Stimulated activated naive B cell treated with anti-CD40 and anti-IgM and Interleukin-4, amounts not matched to agents 10 μg/mL and 1 μg/mL and 100 μg/mL, for 72 hours (primary cell): ENCODE results near the gene ATXN7.
A peak's percentile ranks its signal among the peaks of the same experiment; 100 is the strongest.

Experiments used
- ATAC-seq, 2 donors: fragments of 150-1000 bp; cut with Tn5 transposase; replicated peaks; 2 replicates each; pipeline ENCODE4 v1.10.0; 2021; ENCODE audit warnings: moderate library complexity in 1 of 2
- DNase-seq: peaks from one replicate; pipeline ENCODE4 v3.0.0; 2021
- H3K27ac Mint-ChIP-seq: one replicate; pipeline ENCODE4 v1.8.0; 2022; ENCODE audit warnings: mild to moderate bottlenecking, mixed read lengths
- H3K27me3 Mint-ChIP-seq, 2 donors: one replicate each; pipeline ENCODE4 v1.8.0; 2022; ENCODE audit warnings: mixed read lengths in 2 of 2
- H3K36me3 Mint-ChIP-seq, 2 donors: one replicate each; pipeline ENCODE4 v1.8.0; 2022; ENCODE audit warnings: mixed read lengths in 2 of 2, mild to moderate bottlenecking in 1 of 2
- H3K4me1 Mint-ChIP-seq, 2 donors: one replicate each; pipeline ENCODE4 v1.8.0; 2022; ENCODE audit warnings: mixed read lengths in 2 of 2, mild to moderate bottlenecking in 1 of 2
- H3K4me3 Mint-ChIP-seq, 2 donors: one replicate each; pipeline ENCODE4 v1.8.0; 2022; ENCODE audit warnings: mild to moderate bottlenecking in 2 of 2, mixed read lengths in 2 of 2, moderate library complexity in 1 of 2
- H3K9me3 Mint-ChIP-seq, 2 donors: one replicate each; pipeline ENCODE4 v1.8.0; 2022; ENCODE audit warnings: mixed read lengths in 2 of 2, mild to moderate bottlenecking in 1 of 2

ATXN7 gene

DNA sequence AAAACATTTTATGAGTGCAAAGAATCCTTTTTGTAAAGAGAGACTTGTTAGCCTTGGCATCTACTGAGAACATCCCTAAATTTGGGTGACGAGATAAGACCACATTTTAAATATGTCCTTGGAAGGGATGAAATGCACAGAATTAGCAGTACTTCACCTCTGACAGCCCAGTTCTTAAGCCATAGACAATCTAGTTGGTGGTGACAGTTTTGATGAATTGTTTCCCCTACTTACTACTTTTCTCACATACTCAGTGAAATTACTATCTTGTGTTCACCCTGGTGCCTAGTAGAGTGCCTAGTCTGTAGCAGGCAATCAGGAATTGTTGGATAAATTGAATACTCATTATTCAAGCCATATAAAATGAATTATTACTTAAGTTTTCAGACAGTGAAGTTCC lies 45.1 kb downstream of the ATXN7 start:
- Mint-ChIP-seq H3K27ac (no peak overlapping the region), H3K9me3 (no peaks in the 10 kb centered on the region), H3K4me1 (peaks cover 11 to 30% of the 10 kb centered on the region in 2 donors), H3K27me3 (no peaks in the 10 kb centered on the region), H3K4me3 (no peak overlapping the region), H3K36me3 (peaks cover 12 to 14% of the 10 kb centered on the region in 2 donors)
- ATAC-seq (no peak), DNase-seq (no peak)

DNA sequence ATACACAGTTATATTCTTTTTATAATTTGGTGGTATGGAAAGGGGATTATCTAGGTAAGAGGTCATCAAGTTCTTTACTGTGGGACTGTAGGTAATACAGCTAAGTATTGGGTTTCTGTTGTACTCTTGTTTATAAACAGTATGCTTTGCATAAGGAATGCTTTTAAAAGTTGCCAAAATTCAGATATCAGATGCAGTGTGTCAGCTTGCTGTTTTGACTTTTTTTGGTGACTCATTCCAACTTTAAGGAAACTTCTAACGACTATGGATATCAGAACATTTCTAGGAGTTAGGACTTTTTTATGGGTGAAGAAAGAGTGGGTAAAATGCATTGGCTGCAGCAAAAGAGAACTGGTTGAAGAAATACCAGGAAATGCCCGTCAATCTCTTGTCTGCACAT lies 45.8 kb downstream of the ATXN7 start:
- DNase-seq, result no peak
- Mint-ChIP-seq H3K27me3 (no peaks in the 10 kb centered on the region), H3K36me3 (peaks cover 9 to 19% of the 10 kb centered on the region in 2 donors), H3K9me3 (no peaks in the 10 kb centered on the region), H3K27ac (no peak overlapping the region), H3K4me3 (no peak overlapping the region), H3K4me1 (peaks cover 14 to 37% of the 10 kb centered on the region in 2 donors)
- ATAC-seq, result no peak

DNA sequence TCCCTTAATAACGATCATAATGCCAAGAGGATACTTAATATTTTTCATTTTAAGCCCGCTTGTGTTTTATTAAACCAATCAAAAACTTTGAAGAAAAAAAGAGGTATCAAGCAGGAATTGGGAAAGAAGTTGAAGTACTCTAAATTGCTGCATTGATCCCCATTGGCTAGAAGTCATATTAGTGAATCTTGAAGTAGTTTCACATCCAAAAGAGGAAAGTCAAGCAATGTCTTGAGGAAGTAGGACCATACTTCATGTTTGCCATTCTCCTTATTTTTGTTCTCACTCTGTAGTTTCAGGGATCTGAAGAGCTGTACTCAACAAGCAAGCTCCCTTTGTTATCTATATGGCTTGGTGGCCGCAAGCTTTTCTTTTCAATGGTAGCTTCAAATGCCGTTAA lies 46.3 kb downstream of the ATXN7 start:
- H3K36me3 Mint-ChIP-seq, result peaks cover 13 to 19% of the 10 kb centered on the region in 2 donors
- no peak overlapping the region for H3K27ac Mint-ChIP-seq
- H3K27me3 Mint-ChIP-seq, result no peaks in the 10 kb centered on the region
- peaks cover 11 to 43% of the 10 kb centered on the region in 2 donors for H3K4me1 Mint-ChIP-seq
- ATAC-seq (no peak), DNase-seq (no peak)
- H3K4me3 Mint-ChIP-seq, result no peak overlapping the region
- H3K9me3 Mint-ChIP-seq, result no peaks in the 10 kb centered on the region

DNA sequence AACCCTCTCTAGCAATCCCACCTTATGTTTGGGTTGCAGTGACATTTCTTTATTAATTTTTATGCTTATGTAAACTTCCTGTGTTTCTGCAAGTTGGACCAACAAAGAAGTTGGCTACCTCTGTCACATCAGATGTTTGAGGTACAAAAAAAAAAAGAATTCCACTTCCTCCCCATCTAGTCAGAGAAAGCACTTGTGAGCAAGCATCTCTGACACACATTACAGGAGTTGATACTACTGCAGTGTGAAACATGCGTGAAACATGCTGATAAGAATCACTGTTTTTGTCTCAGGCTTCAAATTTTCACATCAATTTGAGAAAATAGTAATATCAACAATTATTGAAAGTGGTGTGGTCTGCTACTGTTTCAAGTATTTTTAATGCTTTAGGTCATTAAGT lies 47.2 kb downstream of the ATXN7 start:
- ATAC-seq, result no peak
- H3K27me3 Mint-ChIP-seq, result no peaks in the 10 kb centered on the region
- peak overlapping the region; percentile 90 for H3K27ac Mint-ChIP-seq
- peaks cover 11 to 46% of the 10 kb centered on the region in 2 donors for H3K4me1 Mint-ChIP-seq
- peak overlapping the region; percentile 87 to 96 for H3K4me3 Mint-ChIP-seq
- peaks cover 13 to 23% of the 10 kb centered on the region in 2 donors for H3K36me3 Mint-ChIP-seq
- H3K9me3 Mint-ChIP-seq, result no peaks in the 10 kb centered on the region
- DNase-seq, result no peak

DNA sequence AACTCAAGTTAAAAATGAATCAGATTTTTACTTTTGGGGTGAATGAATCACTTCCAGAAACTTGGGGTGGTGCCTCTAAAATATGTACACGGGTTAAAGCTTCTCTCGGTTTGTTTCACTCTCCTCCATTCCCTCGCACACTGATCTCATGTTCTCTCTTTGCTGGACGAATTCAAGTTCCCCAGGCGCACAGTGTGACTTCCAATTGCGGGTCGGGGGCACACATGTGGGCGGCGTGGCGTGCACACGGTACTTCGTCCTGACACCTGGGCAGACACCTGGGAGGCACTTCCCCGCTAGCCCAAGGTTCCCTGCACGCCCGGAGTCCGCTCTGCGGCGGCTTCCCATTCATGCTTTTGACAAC lies 47.8 kb downstream of the ATXN7 start:
- no peaks in the 10 kb centered on the region for H3K9me3 Mint-ChIP-seq
- peaks cover 15 to 52% of the 10 kb centered on the region in 2 donors for H3K4me1 Mint-ChIP-seq
- no peaks in the 10 kb centered on the region for H3K27me3 Mint-ChIP-seq
- peaks cover 17 to 27% of the 10 kb centered on the region in 2 donors for H3K36me3 Mint-ChIP-seq
- ATAC-seq, result peak; percentile 9 to 24
- peak overlapping the region; percentile 87 to 96 for H3K4me3 Mint-ChIP-seq
- peak overlapping the region; percentile 90 for H3K27ac Mint-ChIP-seq
- DNase-seq, result no peak

DNA sequence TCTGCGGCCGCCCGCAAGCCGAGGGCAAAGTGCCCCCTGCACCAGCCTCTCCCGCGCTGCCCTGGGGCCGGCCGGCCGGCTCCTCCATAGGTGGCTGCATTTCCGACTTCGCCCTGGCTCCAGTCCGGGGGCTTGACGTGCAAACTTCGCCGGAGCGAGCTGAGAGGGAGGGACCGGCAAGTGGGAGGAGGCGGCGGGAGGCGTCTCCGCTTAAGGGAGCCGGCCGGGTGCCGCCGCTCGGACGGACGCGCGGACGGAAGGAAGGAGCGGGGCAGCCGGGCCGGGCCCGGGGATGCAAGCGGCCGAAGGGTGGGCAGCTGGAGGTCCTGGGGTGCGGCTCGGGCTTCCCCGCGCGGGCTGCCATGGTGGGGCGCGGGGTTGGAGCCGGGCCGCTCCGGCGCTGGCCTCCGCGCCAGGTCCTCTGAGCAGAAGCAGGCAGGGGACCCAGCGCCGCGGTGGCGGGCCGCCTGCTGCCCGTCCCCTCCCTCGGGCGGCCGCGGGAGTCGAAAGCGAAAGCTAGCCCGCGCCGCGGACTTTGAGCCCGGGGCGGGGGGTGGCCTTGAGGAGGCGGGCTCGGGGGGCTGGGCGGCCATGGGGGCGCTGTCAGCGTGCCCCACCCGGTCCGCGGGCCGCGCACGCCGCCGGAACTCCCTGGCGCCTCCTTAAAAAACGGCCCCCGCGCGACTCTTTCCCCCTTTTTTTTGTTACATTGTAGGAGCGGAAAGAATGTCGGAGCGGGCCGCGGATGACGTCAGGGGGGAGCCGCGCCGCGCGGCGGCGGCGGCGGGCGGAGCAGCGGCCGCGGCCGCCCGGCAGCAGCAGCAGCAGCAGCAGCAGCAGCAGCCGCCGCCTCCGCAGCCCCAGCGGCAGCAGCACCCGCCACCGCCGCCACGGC lies 48.5 kb downstream of the ATXN7 start, which contains the start of gene SCAANT1:
SCAANT1 (minus strand) TSS at position 511 of the 895 bp plus-strand sequence.
- peak; percentile 80 to 82 for ATAC-seq
- no peaks in the 10 kb centered on the region for H3K9me3 Mint-ChIP-seq
- H3K4me1 Mint-ChIP-seq, result peaks cover 18 to 58% of the 10 kb centered on the region in 2 donors
- DNase-seq, result peak; percentile 84
- no peaks in the 10 kb centered on the region for H3K27me3 Mint-ChIP-seq
- H3K27ac Mint-ChIP-seq, result peak within 1 kb of the TSS; percentile 93
- peak within 1 kb of the TSS; percentile 91 to 96 for H3K4me3 Mint-ChIP-seq
- peaks cover 19 to 30% of the 10 kb centered on the region in 2 donors for H3K36me3 Mint-ChIP-seq

DNA sequence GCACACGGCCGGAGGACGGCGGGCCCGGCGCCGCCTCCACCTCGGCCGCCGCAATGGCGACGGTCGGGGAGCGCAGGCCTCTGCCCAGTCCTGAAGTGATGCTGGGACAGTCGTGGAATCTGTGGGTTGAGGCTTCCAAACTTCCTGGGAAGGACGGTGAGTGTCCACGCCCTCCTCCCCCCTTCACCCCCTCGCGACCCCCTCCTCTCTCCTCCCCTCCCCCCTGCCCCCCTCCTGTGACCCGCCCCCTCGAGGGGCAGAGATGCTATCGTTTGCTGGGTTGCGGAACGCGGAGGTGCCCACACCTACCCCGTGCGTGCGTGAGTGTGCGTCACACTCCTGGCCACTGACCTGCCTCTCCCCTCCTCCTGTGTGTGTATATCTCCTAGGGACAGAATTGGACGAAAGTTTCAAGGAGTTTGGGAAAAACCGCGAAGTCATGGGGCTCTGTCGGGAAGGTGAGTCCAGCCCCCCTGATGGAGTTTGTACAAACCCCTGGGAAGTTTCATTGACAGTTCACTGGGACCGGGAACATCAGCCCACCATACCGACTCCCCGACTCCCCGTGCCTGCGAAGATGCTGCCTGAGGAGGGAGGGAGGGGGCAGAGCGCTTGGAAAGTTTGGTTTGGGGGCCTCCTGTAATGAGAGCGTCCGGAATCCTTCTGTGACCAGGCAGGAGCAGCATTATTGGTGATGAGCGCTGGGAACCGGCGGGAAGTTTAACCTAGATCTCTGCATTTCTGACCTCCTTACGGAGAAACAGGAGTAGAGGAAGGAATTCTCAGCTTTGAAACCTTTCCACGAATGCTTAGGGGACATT lies 49.3 kb downstream of the ATXN7 start:
- no peaks in the 10 kb centered on the region for H3K9me3 Mint-ChIP-seq
- peak; percentile 48 to 54 for ATAC-seq
- H3K27ac Mint-ChIP-seq, result peak overlapping the region; percentile 93
- H3K36me3 Mint-ChIP-seq, result peaks cover 28 to 39% of the 10 kb centered on the region in 2 donors
- peak overlapping the region; percentile 91 to 96 for H3K4me3 Mint-ChIP-seq
- DNase-seq, result peak; percentile 39
- H3K4me1 Mint-ChIP-seq, result peaks cover 24 to 67% of the 10 kb centered on the region in 2 donors
- no peaks in the 10 kb centered on the region for H3K27me3 Mint-ChIP-seq

DNA sequence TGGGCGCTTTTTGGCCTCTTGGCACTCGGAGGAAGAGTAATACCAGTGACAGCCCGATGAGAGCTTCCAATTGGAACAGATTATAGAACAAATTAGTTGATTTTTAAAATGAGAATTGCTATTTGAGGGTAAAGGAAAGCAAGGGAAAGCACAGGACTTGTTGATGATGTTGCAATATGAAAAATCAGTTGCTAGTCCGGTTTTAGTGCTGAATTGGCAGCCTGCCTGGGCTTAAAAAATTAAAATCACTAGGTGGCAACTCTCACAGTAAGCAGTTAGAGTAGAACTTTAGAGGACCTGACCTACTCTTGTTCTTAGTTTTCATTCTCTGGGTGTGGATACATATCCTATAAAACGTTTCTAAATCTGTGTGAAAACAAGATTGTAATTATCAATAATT lies 50.6 kb downstream of the ATXN7 start:
- Mint-ChIP-seq H3K27ac (peak overlapping the region; percentile 14), H3K27me3 (no peaks in the 10 kb centered on the region), H3K4me3 (peak overlapping the region; percentile 91 to 96), H3K9me3 (no peaks in the 10 kb centered on the region), H3K36me3 (peaks cover 36 to 50% of the 10 kb centered on the region in 2 donors), H3K4me1 (peaks cover 35 to 79% of the 10 kb centered on the region in 2 donors)
- DNase-seq, result no peak
- no peak for ATAC-seq

DNA sequence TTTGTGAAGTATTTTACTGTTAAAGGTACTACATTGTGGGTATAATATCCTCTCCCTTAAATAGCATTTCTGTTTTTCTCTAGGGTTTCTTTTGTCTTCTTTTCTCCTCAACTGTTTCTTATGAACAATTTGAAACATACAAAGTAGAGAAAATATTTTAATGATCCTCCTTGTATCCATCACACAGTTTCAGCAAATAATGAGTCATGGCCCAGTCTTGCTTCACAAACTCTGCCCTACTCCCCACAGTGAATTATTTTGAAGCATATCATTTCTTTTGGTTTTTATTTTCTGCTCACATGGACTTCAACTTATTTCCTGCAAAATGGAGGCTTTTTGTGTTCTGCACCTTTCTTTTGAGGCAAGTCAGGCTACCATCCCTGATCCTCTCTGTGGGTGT lies 54.7 kb downstream of the ATXN7 start:
- no peak overlapping the region for H3K27ac Mint-ChIP-seq
- peaks cover 51 to 91% of the 10 kb centered on the region in 2 donors for H3K4me1 Mint-ChIP-seq
- H3K9me3 Mint-ChIP-seq, result no peaks in the 10 kb centered on the region
- peaks cover 43 to 71% of the 10 kb centered on the region in 2 donors for H3K36me3 Mint-ChIP-seq
- DNase-seq (no peak), ATAC-seq (no peak)
- no peak overlapping the region for H3K4me3 Mint-ChIP-seq
- no peaks in the 10 kb centered on the region for H3K27me3 Mint-ChIP-seq

DNA sequence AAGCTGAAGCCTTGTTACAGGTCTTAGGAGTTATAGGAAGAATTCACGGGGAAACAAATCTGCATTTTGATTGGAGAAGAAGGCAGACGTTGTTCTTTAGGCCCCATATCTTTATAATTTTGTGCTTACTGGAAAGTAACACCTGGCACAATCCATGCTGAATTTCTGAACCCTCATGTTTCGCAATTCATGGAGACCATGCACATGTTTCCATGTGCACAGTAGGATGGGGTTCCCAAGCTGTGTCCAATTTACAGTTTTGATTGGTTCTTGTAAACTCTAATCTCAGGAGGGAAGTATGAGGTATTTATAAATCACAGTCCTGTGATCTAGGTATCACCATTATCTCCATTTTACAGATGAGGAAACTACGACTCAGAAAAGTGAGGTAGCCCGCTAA lies 56.3 kb downstream of the ATXN7 start:
- no peak for ATAC-seq
- no peaks in the 10 kb centered on the region for H3K27me3 Mint-ChIP-seq
- H3K4me3 Mint-ChIP-seq, result peak overlapping the region in 1 of 2 donors; percentile 35
- H3K36me3 Mint-ChIP-seq, result peaks cover 51 to 78% of the 10 kb centered on the region in 2 donors
- peaks cover 63 to 91% of the 10 kb centered on the region in 2 donors for H3K4me1 Mint-ChIP-seq
- peaks cover 3 to 10% of the 10 kb centered on the region in 2 donors for H3K9me3 Mint-ChIP-seq
- no peak for DNase-seq
- H3K27ac Mint-ChIP-seq, result no peak overlapping the region

DNA sequence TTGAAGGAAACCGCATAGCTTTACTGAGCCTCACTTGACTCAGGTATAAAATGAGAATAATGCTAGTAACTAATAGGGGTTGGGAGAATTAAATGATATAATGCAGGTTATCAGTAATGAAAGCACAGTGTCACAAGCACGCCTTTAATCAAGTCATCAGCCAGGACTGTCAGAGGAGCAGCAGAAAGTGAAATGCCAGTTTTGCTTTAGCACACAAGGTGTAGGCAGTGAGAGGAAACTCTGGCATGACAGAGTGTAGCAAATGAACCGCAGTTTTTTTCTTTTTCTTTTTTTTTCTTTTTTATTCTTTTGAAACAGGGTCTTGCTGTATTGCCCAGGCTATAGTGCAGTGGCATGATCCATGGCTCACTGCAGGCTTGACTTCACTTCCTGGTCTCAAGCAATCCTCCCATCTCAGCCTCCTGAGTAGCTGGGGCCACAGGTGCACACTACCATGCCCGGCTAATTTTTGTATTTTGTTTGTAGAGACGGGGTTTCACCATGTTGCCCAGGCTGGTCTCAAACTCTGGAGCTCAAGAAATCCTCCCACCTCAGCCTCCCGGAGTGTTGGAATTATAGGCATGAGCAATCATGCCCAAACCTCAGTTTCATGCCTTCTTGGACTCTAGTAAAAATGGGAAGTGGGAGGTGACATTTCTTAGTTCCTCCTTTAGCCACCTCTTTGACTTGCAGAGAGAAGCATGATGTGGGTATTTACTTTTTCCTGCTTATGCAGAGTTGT lies 58.2 kb downstream of the ATXN7 start:
- peaks cover 3 to 10% of the 10 kb centered on the region in 2 donors for H3K9me3 Mint-ChIP-seq
- no peaks in the 10 kb centered on the region for H3K27me3 Mint-ChIP-seq
- peak overlapping the region; percentile 94 for H3K27ac Mint-ChIP-seq
- H3K4me1 Mint-ChIP-seq, result peaks cover 72 to 96% of the 10 kb centered on the region in 2 donors
- H3K4me3 Mint-ChIP-seq, result peak overlapping the region; percentile 48 to 62
- H3K36me3 Mint-ChIP-seq, result peaks cover 62 to 83% of the 10 kb centered on the region in 2 donors
- ATAC-seq, result peak; percentile 85 to 88
- DNase-seq, result peak; percentile 71

DNA sequence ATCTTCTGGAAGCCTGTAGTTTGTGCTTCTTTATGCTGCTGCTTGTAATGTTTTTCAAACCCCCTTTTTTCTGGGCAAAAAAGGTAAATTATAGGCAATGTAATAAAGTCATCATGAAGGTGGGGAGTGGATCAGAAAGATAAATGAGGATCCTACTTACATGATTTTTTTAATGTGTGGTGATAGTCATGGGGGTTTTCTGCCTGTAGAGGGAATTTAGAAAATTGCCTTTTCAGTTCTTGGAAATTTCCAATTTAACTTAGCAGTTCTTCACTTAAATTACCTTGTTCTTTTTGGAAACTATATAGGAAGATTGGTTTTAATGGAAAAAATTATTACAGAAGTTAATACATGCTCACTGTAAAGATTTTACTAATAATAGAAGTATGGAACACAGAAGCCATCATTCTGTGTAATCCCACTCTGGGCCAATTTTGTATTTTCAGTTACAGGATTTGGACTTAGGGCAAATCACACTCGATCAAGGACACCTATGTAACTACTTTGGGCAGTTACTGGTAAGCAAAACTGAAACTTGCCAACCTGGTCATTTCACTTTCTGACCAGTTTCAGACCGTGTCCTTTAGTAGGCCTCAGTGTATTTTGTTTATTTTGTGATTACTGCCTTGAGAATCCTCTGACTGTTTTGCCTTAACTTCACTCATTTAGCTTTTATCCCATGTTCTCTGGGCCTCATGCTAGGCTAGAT lies 59.0 kb downstream of the ATXN7 start:
- no peak for DNase-seq
- H3K27ac Mint-ChIP-seq, result peak overlapping the region; percentile 94
- no peak for ATAC-seq
- peaks cover 59 to 84% of the 10 kb centered on the region in 2 donors for H3K36me3 Mint-ChIP-seq
- H3K4me1 Mint-ChIP-seq, result peaks cover 75 to 96% of the 10 kb centered on the region in 2 donors
- peaks cover 3 to 10% of the 10 kb centered on the region in 2 donors for H3K9me3 Mint-ChIP-seq
- H3K27me3 Mint-ChIP-seq, result no peaks in the 10 kb centered on the region
- H3K4me3 Mint-ChIP-seq, result peak overlapping the region; percentile 48 to 62

DNA sequence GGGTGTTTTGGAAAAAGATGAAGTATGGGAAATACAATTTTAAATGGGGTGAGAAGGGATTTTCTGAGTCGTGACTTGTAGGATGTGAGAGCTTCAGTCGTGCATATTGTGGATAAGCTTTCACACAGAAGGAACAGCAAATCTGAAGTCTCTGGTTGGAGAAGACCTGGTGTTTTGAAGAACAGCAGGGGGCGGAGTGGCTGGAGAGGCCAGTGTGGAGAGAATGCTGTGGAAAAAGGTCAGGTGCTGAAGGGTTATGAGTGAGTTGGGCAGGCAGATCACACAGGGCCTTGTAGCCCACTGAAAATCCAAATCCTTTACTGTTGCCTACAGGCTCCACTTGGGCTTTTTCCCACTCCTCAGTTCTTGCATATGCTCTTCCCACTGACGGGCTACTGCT lies 62.6 kb downstream of the ATXN7 start:
- Mint-ChIP-seq H3K36me3 (peaks cover 54 to 77% of the 10 kb centered on the region in 2 donors), H3K4me3 (peak overlapping the region; percentile 44 to 64), H3K9me3 (peaks cover 3 to 10% of the 10 kb centered on the region in 2 donors), H3K4me1 (peaks cover 68 to 92% of the 10 kb centered on the region in 2 donors), H3K27me3 (no peaks in the 10 kb centered on the region), H3K27ac (peak overlapping the region; percentile 72)
- DNase-seq, result no peak
- ATAC-seq, result no peak
